IMR-90 (cell line): ENCODE measurements around the gene ADAMTSL2. TPM values are rescaled to one million over a fixed set of nuclear protein-coding genes. Genes with fewer than 3 reads are reported as not detected.

ENCODE experiments used
- polyA plus RNA-seq, 3 experiments: library from polyadenylated mRNA; depleted of rRNA; stranded (reverse); fragments of >200 nt; gene quantifications; 2 replicates each; pipeline ENCODE4 v1.2.3, GENCODE V29; 2012; ENCODE audit warnings: low replicate concordance in 1 of 3
- total RNA-seq: library from RNA; depleted of rRNA; stranded (reverse); fragments of >200 nt; gene quantifications from 2 replicates; pipeline ENCODE4 v1.2.3, GENCODE V29; 2012; rRNA removed

The ADAMTSL2 gene
- total and polyA plus RNA-seq, 2 of the 4 experiments (the other 2 are of a cell fraction) = not detected

Other genes with a start within 250 kb of the ADAMTSL2 start
- gene SURF6, start 198.5 kb upstream of the ADAMTSL2 start, total RNA-seq = 6.1 and 6.4 TPM in 2 replicates
- gene SURF6, start 198.5 kb upstream of the ADAMTSL2 start, polyA plus RNA-seq (2012; rRNA removed) = 12.8 and 17.2 TPM in 2 replicates
- gene MED22, start 186.6 kb upstream of the ADAMTSL2 start, total RNA-seq = 6.9 and 7.9 TPM in 2 replicates
- 28.3 and 32.9 TPM in 2 replicates for gene MED22, start 186.6 kb upstream of the ADAMTSL2 start, polyA plus RNA-seq (2012; rRNA removed)
- gene RPL7A, start 186.5 kb upstream of the ADAMTSL2 start, total RNA-seq = 3,220 TPM in 2 replicates
- gene RPL7A, start 186.5 kb upstream of the ADAMTSL2 start, polyA plus RNA-seq (2012; rRNA removed) = 4,034 and 4,096 TPM in 2 replicates
- 10.3 and 15.1 TPM in 2 replicates for gene SURF1, start 178.2 kb upstream of the ADAMTSL2 start, total RNA-seq
- 23.4 and 24.5 TPM in 2 replicates for gene SURF1, start 178.2 kb upstream of the ADAMTSL2 start, polyA plus RNA-seq (2012; rRNA removed)
- gene SURF2, start 178.2 kb upstream of the ADAMTSL2 start, total RNA-seq = 9.9 and 12.5 TPM in 2 replicates
- 16.3 and 21.8 TPM in 2 replicates for gene SURF2, start 178.2 kb upstream of the ADAMTSL2 start, polyA plus RNA-seq (2012; rRNA removed)
- gene SURF4, start 158.6 kb upstream of the ADAMTSL2 start, total RNA-seq = 512 and 532 TPM in 2 replicates
- gene SURF4, start 158.6 kb upstream of the ADAMTSL2 start, polyA plus RNA-seq (2012; rRNA removed) = 293 and 307 TPM in 2 replicates
- 0.28 and 0.54 TPM in 2 replicates for gene STKLD1, start 158.3 kb upstream of the ADAMTSL2 start, total RNA-seq
- gene STKLD1, start 158.3 kb upstream of the ADAMTSL2 start, polyA plus RNA-seq (2012; rRNA removed) = 0.65 and 0.69 TPM in 2 replicates
- gene REXO4, start 116.7 kb upstream of the ADAMTSL2 start, total RNA-seq = 16.1 and 18.3 TPM in 2 replicates
- 21.8 and 23.1 TPM in 2 replicates for gene REXO4, start 116.7 kb upstream of the ADAMTSL2 start, polyA plus RNA-seq (2012; rRNA removed)
- under 0.01 and 0.18 TPM in 2 replicates for gene ADAMTS13, start 112.3 kb upstream of the ADAMTSL2 start, total RNA-seq
- gene ADAMTS13, start 112.3 kb upstream of the ADAMTSL2 start, polyA plus RNA-seq (2012; rRNA removed) = 2.8 and 3.1 TPM in 2 replicates
- 1.9 and 2.0 TPM in 2 replicates for gene CACFD1, start 74.7 kb upstream of the ADAMTSL2 start, total RNA-seq
- gene CACFD1, start 74.7 kb upstream of the ADAMTSL2 start, polyA plus RNA-seq (2012; rRNA removed) = 5.9 and 6.6 TPM in 2 replicates
- 2.9 and 3.1 TPM in 2 replicates for gene SLC2A6, start 55.6 kb upstream of the ADAMTSL2 start, total RNA-seq
- 8.5 and 9.3 TPM in 2 replicates for gene SLC2A6, start 55.6 kb upstream of the ADAMTSL2 start, polyA plus RNA-seq (2012; rRNA removed)
- not detected in 2 replicates for gene MYMK, start 9.7 kb upstream of the ADAMTSL2 start, total RNA-seq
- gene MYMK, start 9.7 kb upstream of the ADAMTSL2 start, polyA plus RNA-seq (2012; rRNA removed) = not detected in 2 replicates
- gene FAM163B, start 74.7 kb downstream of the ADAMTSL2 start, total RNA-seq = not detected in 2 replicates
- not detected in 2 replicates for gene FAM163B, start 74.7 kb downstream of the ADAMTSL2 start, polyA plus RNA-seq (2012; rRNA removed)
- not detected in 2 replicates for gene DBH, start 101.7 kb downstream of the ADAMTSL2 start, total RNA-seq
- gene DBH, start 101.7 kb downstream of the ADAMTSL2 start, polyA plus RNA-seq (2012; rRNA removed) = not detected in 2 replicates
- gene SARDH, start 203.6 kb downstream of the ADAMTSL2 start, total RNA-seq = 4.7 and 5.0 TPM in 2 replicates
- gene SARDH, start 203.6 kb downstream of the ADAMTSL2 start, polyA plus RNA-seq (2012; rRNA removed) = 7.5 and 8.5 TPM in 2 replicates